GM19193 (cell line): ENCODE results near the gene ZNF426.

Source experiments
- POLR2A ChIP-seq: IDR thresholded peaks from 4 replicates; pipeline ENCODE4 v1.6.1; 2011; ENCODE audit not compliant: insufficient read depth, insufficient read length; ENCODE audit errors: extremely low read depth

Gene ZNF426

GRCh38 chr19:9498183-9498902 lies 40.1 kb downstream of the ZNF426 start, which contains the start of gene ZNF560:
Gene ZNF560 (minus strand): TSS chr19:9498616. CDS start chr19:9475313, 23,303 bp downstream.
- no peak for TF ChIP-seq POLR2A

- no peak for TF ChIP-seq POLR2A
Observed at GRCh38 chr19:9494096-9494495, 44.3 kb downstream of the ZNF426 start.

GRCh38 chr19:9487016-9487415 lies 51.4 kb downstream of the ZNF426 start:
- no peak for TF ChIP-seq POLR2A

- TF ChIP-seq POLR2A, result no peak
Observed at GRCh38 chr19:9485140-9485539, 53.3 kb downstream of the ZNF426 start.

GRCh38 chr19:9474975-9475374 lies 63.5 kb downstream of the ZNF426 start:
- TF ChIP-seq POLR2A, result no peak
